Liver (tissue), 3 donors: ENCODE data around the gene ZFP57.

Experiments used
- CTCF ChIP-seq: fragments of 150-350 bp; IDR thresholded peaks from 2 replicates; pipeline ENCODE4 v1.5.1; 2017; ENCODE audit warnings: improper control_type of control experiment, low read depth, low read length; ENCODE audit not compliant: missing input control
- MAX ChIP-seq: IDR thresholded peaks from 2 replicates; pipeline ENCODE4 v1.6.1; 2016; ENCODE audit warnings: antibody characterized with exemption
- TAF1 ChIP-seq: conservative IDR thresholded peaks from 2 replicates; pipeline ENCODE4 v1.6.1; 2016; ENCODE audit warnings: antibody characterized with exemption, mild to moderate bottlenecking
- YY1 ChIP-seq: IDR thresholded peaks from 2 replicates; pipeline ENCODE4 v1.6.1; 2016; ENCODE audit warnings: antibody characterized with exemption, mild to moderate bottlenecking
- donor health status: healthy.
- donor health status: healthy.

GRCh38 chr6:29663300-29664042, 17.5 kb downstream of the ZFP57 start:
- TF ChIP-seq TAF1 = no peak
- no peak for TF ChIP-seq CTCF
- no peak for TF ChIP-seq YY1
- TF ChIP-seq MAX = no peak
